Measurements from ENCODE around the gene MCAM.

The MCAM gene

GRCh38 chr11:119277660-119278059 lies 39.3 kb downstream of the MCAM start:
- no peak overlapping the region for H3K4me3 ChIP-seq (ENCODE audit: low read length)
- TF ChIP-seq CTCF (conservative IDR thresholded peaks at IDR 0.05; ENCODE audit: low read length), result no peak
- no peak for DNase-seq (ENCODE audit: low read depth)

GRCh38 chr11:119273721-119274120 lies 43.2 kb downstream of the MCAM start:
- no peak for DNase-seq (ENCODE audit: low read depth)
- TF ChIP-seq CTCF (conservative IDR thresholded peaks at IDR 0.05; ENCODE audit: low read length), result no peak
- no peak overlapping the region for H3K4me3 ChIP-seq (ENCODE audit: low read length)

GRCh38 chr11:119267645-119268044 lies 49.3 kb downstream of the MCAM start:
- no peak overlapping the region for H3K4me3 ChIP-seq (ENCODE audit: low read length)
- TF ChIP-seq CTCF (conservative IDR thresholded peaks at IDR 0.05; ENCODE audit: low read length), result no peak
- no peak for DNase-seq (ENCODE audit: low read depth)

GRCh38 chr11:119266517-119267255 lies 50.2 kb downstream of the MCAM start:
- no peak for TF ChIP-seq CTCF (conservative IDR thresholded peaks at IDR 0.05; ENCODE audit: low read length)
- DNase-seq (ENCODE audit: low read depth), result no peak
- no peak overlapping the region for H3K4me3 ChIP-seq (ENCODE audit: low read length)

- TF ChIP-seq CTCF (conservative IDR thresholded peaks at IDR 0.05; ENCODE audit: low read length), result no peak
- DNase-seq (ENCODE audit: low read depth), result no peak
- H3K4me3 ChIP-seq (ENCODE audit: low read length), result no peak overlapping the region
Observed at GRCh38 chr11:119266063-119266462, 50.9 kb downstream of the MCAM start.

- TF ChIP-seq CTCF (conservative IDR thresholded peaks at IDR 0.05; ENCODE audit: low read length), result no peak
- H3K4me3 ChIP-seq (ENCODE audit: low read length), result no peak overlapping the region
- DNase-seq (ENCODE audit: low read depth), result no peak
Observed at GRCh38 chr11:119263352-119263940, 53.5 kb downstream of the MCAM start.
